ENCODE results near the gene SEPTIN11.

The SEPTIN11 gene

DNA sequence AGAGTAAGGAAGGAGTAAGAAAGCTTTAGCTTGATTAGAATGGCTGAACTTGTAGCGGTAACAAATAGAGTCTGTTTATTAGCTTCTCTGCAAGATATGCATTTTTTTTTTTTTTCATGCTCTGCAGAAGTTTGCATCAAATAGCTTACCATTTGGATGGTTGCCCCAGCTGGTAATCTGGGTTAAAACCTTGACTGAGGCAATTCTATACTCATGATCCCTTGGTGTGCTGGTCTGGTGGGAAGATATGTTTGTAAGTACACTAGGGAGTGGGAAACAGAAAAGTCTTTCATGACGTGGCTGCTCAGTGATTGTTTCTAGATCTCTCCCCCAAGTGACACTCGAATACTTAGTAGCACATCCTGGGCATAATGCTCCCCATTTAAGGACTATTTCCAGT is 32.1 kb downstream of the SEPTIN11 start:
- no peak for DNase-seq

DNA sequence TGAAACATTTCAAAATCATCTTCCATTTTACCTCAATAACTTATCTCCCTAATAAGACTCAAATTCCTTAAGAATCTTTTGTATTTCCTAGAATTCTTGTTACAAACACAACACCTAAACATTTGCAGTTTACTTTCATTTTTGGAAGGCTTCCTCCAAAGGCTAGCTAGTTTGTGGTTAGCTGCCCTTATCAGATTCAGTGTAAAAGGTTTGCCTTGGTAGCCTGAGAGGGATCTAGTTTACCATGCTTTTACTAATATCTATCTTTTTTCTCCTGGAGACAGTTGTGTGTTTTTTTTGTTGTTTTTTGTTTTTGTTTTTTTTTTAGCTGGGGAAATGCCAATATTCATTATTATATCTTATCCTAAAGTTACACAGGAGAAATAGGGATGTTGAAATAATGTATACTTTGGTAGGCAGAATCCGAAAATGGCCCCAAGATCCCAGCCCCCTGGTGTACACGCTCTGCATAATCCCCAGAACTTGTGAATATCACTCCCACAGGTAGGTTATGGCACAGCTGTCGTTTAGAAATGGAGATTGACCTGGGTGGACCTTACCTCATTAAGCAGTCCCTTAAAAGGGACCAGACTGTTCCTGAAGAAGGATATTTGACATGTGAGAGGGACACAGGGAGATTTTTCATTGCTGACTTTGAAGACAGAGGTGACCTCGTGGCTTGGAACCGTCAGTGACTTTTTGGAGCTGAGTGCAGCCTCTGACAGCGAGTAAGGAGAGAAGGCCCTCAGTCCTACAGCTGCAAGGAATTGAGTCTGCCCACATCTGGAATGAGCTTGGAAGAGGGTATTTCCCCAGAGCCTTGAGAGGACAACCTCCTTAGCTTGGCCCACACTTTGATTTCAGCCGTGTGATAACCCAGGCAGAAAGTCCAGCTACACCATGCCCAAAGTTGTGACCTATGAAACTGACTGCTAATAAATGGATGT is 33.4 kb downstream of the SEPTIN11 start:
- DNase-seq, result no peak

DNA sequence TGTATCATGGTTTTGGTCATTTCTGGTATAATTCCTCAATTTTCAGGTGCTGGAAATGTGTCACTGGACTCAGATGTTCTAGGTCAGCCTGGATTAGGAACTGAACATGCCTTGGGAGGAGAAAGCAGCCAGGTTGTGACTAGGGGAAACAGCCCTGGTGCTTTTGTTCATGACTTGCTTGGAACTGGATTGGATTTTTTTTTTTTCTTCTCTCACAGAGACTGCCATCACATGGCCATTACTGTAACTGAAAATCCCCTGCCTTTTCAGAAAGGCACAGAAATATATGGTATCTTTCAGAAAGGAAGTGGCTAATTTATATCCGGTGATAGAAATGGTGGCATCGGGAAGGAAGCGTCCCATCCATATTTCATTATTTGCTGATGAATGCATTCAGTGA is 34.6 kb downstream of the SEPTIN11 start:
- no peak for DNase-seq

DNA sequence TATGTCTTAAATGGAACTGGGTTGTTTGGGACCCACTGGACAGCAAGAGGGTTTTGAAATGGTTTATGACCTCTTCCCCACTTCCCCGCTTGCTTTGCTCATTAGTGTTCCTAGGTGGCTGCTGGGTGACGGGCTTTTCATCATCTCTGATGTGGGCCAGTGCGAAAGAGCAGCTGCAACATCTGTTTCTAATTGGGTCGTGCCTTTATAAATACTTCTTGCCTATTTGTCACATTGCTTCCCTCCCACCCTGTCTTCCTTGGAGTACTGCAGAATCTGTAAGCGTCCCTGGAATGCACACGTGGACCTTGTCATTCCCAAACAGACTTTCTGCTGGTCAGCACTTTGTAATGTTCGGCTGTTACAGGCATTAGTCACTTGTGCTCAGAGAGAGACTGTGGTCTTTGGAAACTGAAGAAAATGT is 35.2 kb downstream of the SEPTIN11 start:
- DNase-seq, result no peak

DNA sequence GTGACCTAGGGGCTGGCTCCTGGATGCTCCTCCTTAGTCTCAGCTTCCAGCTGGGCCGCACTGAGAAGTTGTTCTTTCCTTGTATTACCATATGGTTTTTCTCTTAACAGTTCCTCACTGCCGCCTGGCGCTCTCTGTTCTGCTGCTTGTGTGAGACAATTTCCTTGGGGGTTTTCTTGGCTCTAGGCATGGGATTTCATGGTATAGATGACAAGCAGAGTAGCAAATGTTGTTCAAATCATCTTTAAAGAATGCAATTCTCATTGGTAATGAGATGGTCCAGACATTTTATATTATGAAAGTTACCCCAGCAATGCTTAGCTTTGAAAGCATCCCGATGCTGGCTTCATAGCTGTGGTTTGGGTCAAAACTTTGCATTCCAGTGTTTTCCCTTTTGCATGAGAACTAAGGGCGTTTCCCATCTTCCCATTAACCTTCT is 37.6 kb downstream of the SEPTIN11 start:
- DNase-seq, result no peak

DNA sequence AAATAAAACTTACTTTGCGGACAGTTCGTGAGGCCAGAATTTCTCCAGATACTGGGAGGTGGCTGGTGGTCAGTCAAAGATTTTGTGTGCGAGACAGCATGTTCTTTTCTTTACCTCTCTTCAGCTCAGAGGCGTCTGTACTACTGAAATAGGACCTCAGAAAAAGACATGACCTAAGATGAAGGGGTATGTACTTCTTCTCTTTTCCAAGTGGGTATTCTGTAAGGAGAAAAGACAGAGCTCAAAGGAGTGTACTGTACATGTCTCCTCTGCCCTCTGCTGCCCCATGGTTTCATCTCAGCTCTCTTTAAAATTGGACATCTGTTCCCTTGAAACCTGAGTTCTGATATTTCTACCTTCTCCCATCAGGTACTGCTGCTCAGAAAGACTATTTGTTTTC is 38.1 kb downstream of the SEPTIN11 start:
- DNase-seq, result no peak

DNA sequence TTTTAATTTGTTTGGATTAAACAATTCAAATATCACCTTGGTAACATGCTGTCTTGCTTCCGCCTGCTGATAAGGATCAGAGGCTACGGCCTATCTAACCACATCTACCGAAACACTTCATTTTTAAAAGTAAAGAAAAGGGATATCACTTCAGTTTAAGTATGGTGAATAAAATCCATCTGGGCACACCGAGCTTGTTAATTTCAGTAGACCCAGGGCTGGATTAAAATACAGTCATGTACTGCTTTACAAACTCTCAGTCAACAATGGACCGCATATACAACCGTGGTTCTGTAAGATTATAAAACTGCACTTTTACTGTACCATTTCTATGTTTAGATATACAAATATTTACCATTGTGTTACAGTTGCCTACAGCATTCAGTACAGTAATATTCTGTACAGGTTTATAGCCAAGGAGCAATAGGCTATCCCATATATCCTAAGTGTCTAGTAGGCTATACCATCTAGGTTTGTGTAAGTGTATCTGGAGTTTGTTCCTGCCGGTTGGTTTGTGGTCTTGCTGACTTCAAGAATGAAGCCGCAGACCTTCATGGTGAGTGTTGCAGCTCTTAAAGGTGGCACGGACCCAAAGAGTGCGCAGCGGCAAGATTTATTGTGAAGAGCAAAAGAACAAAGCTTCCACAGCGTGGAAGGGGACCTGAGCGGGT is 40.0 kb downstream of the SEPTIN11 start:
- no peak for DNase-seq

DNA sequence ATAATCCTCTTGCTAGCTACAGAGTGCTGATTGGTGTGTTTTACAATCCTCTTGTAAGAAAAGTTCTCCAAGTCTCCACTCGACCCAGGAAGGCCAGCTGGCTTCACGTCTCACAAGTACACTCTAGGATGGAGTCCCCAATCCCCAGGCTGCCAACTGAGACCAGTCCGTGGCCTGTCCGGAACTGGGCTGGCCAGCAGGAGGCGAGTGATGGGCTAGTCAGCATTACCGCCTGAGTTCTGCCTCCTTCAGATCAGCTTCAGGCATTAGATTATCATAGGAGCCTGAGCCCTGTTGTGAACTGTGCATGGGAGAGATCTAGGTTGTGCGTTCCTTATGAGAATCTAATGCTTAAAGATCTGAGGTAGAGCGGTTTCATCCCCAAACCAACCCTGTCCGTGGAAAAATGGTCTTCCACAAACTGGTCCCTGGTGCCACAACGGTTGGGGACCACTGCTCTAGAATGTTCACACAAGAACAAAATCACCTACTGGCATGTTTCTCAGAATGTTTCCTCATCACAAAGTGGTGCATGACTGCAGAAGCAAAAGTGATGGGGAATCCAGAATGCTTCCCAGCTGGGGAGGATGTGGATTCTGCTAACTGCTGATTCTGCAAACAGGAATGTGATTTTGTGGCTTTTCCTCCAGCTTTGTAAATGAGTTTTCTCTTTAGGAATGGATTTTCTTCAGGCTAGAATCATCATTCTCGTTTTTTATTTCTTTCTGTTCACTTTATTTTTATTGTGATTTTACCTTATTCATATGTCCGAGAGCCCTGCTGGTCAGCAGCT is 40.9 kb downstream of the SEPTIN11 start:
- DNase-seq, result no peak

DNA sequence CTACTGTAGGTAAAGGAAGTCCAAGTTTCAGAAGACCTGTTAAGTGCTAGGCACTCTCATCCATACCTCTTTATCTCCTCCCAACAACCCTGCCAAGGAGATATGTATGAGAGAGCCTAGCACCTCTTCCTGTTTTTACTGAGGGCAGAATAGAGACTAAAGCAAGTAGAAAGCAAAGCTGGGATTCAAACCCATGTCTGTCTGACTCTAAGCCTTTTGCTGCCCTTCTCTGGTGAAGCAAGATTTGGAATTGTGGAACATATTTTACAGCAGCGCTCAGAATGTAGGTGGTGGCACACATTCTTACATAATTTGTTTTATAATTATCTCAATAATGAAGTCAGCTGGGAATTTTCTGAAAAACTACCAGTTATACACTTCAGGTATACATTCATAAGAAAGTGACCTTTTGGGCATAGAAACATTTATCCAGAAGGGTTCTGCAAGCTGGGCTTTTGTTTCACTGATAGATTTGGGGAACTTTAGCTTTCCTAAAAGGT is 41.7 kb downstream of the SEPTIN11 start:
- no peak for DNase-seq

DNA sequence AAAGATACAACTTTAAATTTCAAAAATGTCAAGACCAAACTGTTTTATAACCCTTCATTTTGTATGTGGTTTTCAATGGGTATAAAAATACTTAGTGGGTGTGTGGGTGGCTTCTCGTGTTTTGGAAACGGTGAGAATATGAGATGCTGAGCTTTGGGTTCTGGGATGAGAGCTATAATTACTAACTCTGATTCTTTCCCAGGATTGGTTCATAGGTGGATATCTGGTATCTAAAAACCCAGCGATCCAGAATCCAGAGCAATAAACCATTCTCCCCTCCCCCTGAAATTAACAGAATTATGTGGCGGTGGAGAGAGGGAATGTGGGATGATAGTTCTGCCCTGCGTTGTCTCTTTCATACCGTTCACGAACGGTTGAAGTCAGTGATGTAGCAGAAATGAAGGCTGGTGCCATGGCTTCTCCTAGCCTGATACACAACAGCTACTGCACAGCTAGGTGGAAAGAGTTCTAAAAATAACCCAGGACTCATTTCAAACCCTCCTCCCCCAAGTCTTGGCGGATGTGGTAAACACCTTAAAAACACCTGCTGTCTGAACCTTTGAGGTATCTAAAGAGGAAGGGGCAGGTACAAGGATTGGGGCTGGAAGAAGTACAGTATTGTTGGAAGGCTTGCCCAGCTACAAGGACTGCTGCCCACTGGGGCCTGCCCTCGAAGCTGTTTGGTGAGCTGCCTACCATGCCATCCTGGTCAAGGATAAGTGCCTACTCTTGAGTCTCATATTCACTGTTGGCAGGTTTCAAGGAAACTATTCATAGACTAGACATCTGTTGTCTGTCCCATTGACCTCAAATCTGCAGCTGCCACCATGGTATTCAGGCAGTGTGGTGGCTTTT is 44.5 kb downstream of the SEPTIN11 start:
- DNase-seq, result no peak

DNA sequence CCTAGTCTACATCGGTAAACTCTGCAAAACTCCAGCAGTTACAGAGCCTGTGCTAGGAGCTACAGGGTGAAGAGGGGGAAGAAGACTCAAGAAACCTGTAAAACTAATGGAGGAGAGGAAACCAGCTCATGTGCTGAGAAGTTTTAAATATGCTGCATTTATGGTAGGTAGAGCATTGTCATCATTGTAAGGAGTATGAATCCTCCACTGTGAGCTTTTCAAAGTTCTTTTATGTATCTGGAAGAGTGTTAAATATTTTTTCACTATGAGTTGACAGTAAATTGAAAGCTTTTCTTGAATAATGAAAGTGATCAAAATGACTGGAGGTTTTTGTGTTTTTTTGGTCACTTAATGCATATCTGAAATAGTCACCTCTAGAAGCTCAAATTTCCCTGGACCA is 46.2 kb downstream of the SEPTIN11 start:
- no peak for DNase-seq

DNA sequence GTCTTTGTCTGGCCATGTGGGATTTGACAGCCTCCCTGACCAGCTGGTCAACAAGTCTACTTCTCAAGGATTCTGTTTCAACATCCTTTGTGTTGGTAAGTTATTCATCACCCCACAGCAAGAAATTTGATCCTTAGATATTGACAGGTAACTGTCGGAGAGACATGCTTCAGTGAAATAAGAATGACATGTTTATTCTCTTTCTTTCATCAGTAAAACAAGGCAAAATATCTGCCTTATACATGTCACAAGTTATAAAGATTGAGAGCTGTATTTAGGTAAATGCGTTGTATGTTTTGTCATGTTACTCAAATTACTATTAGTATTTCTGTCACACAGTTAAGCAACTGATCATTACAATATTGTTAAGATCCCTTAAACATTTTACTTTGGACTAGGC is 46.9 kb downstream of the SEPTIN11 start:
- DNase-seq, result no peak

DNA sequence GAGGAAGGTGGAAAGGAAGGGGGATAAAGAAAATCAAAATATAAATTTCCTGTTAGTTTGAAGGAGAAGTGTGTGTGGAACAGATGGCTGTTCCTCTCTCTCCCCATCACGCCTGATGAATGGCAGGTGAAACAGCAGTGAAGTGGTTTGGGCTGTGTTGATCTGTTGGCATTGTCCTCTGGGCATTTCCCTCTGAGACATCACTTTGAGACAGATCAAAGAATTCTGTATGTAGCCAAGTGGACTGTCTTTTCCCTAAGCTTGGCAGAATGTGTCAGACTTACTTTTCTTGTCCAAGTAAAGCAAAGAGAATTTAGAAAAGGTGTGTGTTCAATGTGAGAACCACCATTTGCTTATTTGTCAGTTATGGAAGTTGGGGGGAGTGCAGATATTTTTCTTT is 47.5 kb downstream of the SEPTIN11 start:
- DNase-seq, result no peak

DNA sequence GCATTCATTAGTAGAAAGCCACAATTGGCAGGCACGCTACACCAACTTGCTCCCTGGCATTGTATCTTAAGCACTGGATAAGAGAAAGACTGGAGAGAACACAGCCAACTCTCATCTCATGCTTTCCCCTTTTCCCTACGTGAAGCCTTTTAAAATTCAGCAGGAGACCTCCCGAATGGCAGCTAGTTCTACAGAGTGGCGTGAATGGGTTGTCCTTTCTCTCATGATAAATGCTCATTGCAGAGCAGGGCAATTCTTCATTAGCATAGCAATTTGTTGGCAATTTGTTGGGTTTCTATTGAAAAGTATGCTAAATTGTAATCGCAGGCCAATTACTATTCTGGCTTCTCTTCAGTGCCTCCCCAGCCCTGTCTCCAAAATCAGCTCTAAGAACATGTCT is 48.0 kb downstream of the SEPTIN11 start:
- no peak for DNase-seq

DNA sequence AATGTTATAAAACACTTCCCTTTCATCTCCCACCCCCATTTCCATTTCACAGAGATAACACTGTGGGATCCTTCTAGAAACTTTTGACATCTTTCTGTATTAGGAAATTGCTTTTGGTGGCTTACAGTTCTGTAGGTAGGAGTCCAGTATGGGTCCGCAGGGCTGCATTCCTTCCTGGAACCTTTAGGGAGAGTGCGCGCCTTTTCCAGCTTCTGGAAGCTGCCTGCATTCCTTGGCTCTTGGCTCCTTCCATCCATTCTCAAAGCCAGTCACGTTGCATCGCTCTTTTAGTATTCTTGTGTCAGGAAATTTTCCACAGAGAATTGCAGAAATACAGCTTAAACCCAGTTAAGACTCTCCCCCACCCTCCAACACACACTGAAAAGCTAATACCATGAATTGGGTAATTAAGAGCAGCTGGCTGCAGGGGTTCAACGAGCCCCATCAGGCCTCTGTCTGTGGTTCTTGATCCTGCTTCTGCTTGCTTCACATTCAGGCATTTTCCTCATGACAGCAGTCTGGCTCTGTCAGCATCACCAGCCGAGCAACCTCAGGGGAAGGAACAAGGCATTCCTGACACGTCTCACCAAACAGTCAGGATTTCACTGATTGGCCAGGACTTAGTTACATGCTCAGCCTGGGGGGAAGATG is 48.8 kb downstream of the SEPTIN11 start:
- DNase-seq, result no peak

Data from activated gamma-delta T cell (primary cell).